Thyroid gland (tissue), 4 donors: ENCODE results near the gene SPATA31C1.

Experiments
- POLR2A ChIP-seq, 2 donors: fragments of 450-650 bp; IDR thresholded peaks; one replicate each; pipeline ENCODE4 v1.6.1; 2017; ENCODE audit warnings: antibody characterized with exemption in 2 of 2, mild to moderate bottlenecking in 2 of 2, moderate library complexity in 1 of 2
- TF ChIP-seq, protein P1 (sequence below), 6 experiments: fragments of 200-600 bp in 3 of 6; fragments of 450-650 bp in 3 of 6; sonication (generic) in 3 of 6; IDR thresholded peaks; one replicate each; pipeline ENCODE4 v1.5.1; 2016 to 2019; ENCODE audit warnings: antibody characterized with exemption in 6 of 6, mild to moderate bottlenecking in 2 of 6, inconsistent platforms in 1 of 6, moderate library complexity in 1 of 6

DNA sequence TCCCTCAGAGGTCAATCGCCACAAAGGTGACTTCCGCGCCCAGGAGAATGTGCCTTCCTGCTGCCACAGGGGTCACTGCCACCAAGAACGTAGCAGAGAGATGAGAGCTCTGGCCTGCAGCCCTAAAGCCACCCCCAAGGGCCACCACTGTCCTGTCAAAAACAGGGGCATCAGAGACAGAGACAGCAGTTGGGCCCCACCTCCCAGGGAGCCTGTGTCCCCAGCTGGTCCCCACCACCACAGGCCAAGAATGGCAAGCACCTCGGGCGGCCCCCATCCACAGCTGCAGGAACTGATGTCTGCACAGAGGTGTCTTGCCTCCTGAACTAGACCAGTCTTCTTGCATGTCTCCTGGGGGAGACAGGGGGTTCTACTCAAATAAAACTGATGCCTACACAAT lies 29.3 kb upstream of the SPATA31C1 start:
- TF ChIP-seq, protein P1, sequence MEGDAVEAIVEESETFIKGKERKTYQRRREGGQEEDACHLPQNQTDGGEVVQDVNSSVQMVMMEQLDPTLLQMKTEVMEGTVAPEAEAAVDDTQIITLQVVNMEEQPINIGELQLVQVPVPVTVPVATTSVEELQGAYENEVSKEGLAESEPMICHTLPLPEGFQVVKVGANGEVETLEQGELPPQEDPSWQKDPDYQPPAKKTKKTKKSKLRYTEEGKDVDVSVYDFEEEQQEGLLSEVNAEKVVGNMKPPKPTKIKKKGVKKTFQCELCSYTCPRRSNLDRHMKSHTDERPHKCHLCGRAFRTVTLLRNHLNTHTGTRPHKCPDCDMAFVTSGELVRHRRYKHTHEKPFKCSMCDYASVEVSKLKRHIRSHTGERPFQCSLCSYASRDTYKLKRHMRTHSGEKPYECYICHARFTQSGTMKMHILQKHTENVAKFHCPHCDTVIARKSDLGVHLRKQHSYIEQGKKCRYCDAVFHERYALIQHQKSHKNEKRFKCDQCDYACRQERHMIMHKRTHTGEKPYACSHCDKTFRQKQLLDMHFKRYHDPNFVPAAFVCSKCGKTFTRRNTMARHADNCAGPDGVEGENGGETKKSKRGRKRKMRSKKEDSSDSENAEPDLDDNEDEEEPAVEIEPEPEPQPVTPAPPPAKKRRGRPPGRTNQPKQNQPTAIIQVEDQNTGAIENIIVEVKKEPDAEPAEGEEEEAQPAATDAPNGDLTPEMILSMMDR (IDR thresholded peaks at IDR 0.05) = no peak
- TF ChIP-seq POLR2A (IDR thresholded peaks at IDR 0.05) = no peak
